CD4-positive, CD25-positive, alpha-beta regulatory T cell (primary cell): ENCODE measurements around the gene SNRNP35. TPM values are rescaled to one million over a fixed set of nuclear protein-coding genes. Genes with fewer than 3 reads are reported as not detected.

Source experiments
- ATAC-seq, 2 donors: fragments of 150-1000 bp; cut with Tn5 transposase; one replicate each; pipeline ENCODE4 v1.10.0; 2021; ENCODE audit warnings: low read depth in 2 of 2, moderate number of reproducible peaks in 2 of 2, moderate library complexity in 1 of 2
- DNase-seq, 3 donors: peaks; one replicate each; pipeline versions ENCODE4 v3.0.0 to v3.0.0-alpha.2; 2012 to 2022; ENCODE audit warnings: mixed read lengths in 1 of 3
- H3K27ac ChIP-seq: one replicate; pipeline ENCODE4 v1.7.0; 2013; ENCODE audit warnings: mild to moderate bottlenecking, low read length; ENCODE audit not compliant: insufficient read depth, poor library complexity, severe bottlenecking
- H3K27me3 ChIP-seq: one replicate; pipeline ENCODE4 v1.7.0; 2013; ENCODE audit warnings: low read length; ENCODE audit not compliant: control insufficient read depth, insufficient read depth
- H3K36me3 ChIP-seq: one replicate; pipeline ENCODE4 v1.7.0; 2013; ENCODE audit warnings: mild to moderate bottlenecking, low read length, moderate library complexity; ENCODE audit not compliant: control insufficient read depth, insufficient read depth
- H3K4me1 ChIP-seq: 2 replicates; pipeline ENCODE4 v1.7.0; 2013; ENCODE audit warnings: mild to moderate bottlenecking, low read length; ENCODE audit not compliant: insufficient read depth, control insufficient read depth, poor library complexity, severe bottlenecking
- H3K4me3 ChIP-seq: one replicate; pipeline ENCODE4 v1.7.0; 2013; ENCODE audit warnings: low read depth, mild to moderate bottlenecking, low read length, moderate library complexity
- H3K9me3 ChIP-seq, 2 experiments: 1 replicate in 1 of 2; 2 replicates in 1 of 2; pipeline ENCODE4 v1.7.0; 2013; ENCODE audit warnings: low read length in 2 of 2, mild to moderate bottlenecking in 1 of 2, moderate library complexity in 1 of 2; ENCODE audit not compliant: control insufficient read depth in 2 of 2
- H3K27ac Mint-ChIP-seq, 3 donors: one replicate each; pipeline ENCODE4 v1.8.0; 2020 to 2022; ENCODE audit warnings: mild to moderate bottlenecking in 3 of 3, mixed read lengths in 3 of 3, moderate library complexity in 2 of 3
- H3K27me3 Mint-ChIP-seq: one replicate; pipeline ENCODE4 v1.8.0; 2022; ENCODE audit warnings: mild to moderate bottlenecking, mixed read lengths
- H3K36me3 Mint-ChIP-seq: one replicate; pipeline ENCODE4 v1.8.0; 2020; ENCODE audit warnings: mixed read lengths
- H3K4me1 Mint-ChIP-seq, 4 donors: one replicate each; pipeline ENCODE4 v1.8.0; 2020 to 2022; ENCODE audit warnings: mixed read lengths in 4 of 4, mild to moderate bottlenecking in 1 of 4
- H3K4me3 Mint-ChIP-seq, 4 donors: one replicate each; pipeline ENCODE4 v1.8.0; 2020 to 2022; ENCODE audit warnings: mild to moderate bottlenecking in 4 of 4, mixed read lengths in 4 of 4, moderate library complexity in 3 of 4
- H3K9me3 Mint-ChIP-seq, 7 donors: one replicate each; pipeline ENCODE4 v1.8.0; 2020 to 2022; ENCODE audit warnings: mixed read lengths in 7 of 7, mild to moderate bottlenecking in 3 of 7, moderate library complexity in 2 of 7
- polyA plus RNA-seq, 4 donors: library from polyadenylated mRNA; unstranded; fragments of 300-500 nt; fragmentation: Illumina TruSeq; gene quantifications; one replicate each; pipeline ENCODE4 v1.2.3, GENCODE V29; 2021
- total RNA-seq: library from RNA; stranded (reverse); gene quantifications from one replicate; pipeline ENCODE4 v1.2.3, GENCODE V29; 2022

Gene SNRNP35
- total and polyA plus RNA-seq, 5 donors from 2014 or later = 43.5 to 54.4 (median 47.6) TPM

DNA sequence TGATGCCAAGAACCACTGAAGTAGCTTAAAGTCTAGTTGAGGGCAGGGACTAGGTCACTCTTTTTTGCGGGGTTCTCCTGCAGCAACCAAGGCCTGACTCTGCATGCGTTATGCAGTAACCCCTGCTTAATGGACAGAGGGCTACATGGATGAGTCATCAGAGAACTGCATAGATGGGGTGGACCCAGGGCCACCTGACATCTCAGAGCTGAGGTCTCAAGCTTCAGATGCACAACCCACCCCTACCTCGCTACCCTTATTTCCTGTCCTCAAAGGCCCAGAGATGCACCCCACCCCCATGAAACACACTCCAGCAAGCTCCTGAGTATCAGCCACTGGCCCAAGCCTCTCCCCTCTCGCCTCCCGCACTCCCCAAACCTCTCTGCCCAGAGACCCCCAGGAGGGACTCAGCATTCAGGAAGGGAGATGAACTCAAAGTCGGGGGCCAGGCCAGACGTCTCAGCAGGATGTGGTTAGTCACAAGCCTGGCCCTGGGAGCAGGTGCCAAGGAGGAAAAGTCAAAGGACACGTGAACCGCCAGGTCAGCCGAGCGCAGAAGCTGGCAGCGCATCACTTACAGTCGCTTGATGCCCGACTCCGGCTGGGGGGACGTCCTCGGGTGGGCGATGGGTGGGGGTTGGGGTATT is 25.8 kb downstream of the SNRNP35 start:
- no peak overlapping the region for H3K4me3 ChIP-seq
- H3K27ac Mint-ChIP-seq = peak overlapping the region in 2 of 3 donors; percentile 88 to 92
- no peaks in the 10 kb centered on the region for H3K36me3 Mint-ChIP-seq
- ATAC-seq (peak; percentile 49 to 57), DNase-seq (peak in 2 of 3 donors; percentile 10 to 45)
- H3K27me3 ChIP-seq = no peaks in the 10 kb centered on the region
- peak overlapping the region in 3 of 4 donors; percentile 47 to 72 (median 66) for H3K4me3 Mint-ChIP-seq
- no peaks in the 10 kb centered on the region for H3K9me3 ChIP-seq
- H3K9me3 Mint-ChIP-seq = no peaks in the 10 kb centered on the region
- H3K27ac ChIP-seq = no peak overlapping the region
- H3K4me1 Mint-ChIP-seq = peaks cover 9 to 46% (median 18%) of the 10 kb centered on the region in 4 donors
- H3K4me1 ChIP-seq = peaks cover 15% of the 10 kb centered on the region
- H3K36me3 ChIP-seq = no peaks in the 10 kb centered on the region
- H3K27me3 Mint-ChIP-seq = no peaks in the 10 kb centered on the region

GRCh38 chr12:123485756-123486155 is 27.8 kb downstream of the SNRNP35 start:
- no peaks in the 10 kb centered on the region for H3K9me3 Mint-ChIP-seq
- H3K36me3 ChIP-seq = no peaks in the 10 kb centered on the region
- no peaks in the 10 kb centered on the region for H3K36me3 Mint-ChIP-seq
- peaks cover 9 to 35% (median 14%) of the 10 kb centered on the region in 4 donors for H3K4me1 Mint-ChIP-seq
- no peak overlapping the region for H3K27ac ChIP-seq
- H3K4me1 ChIP-seq = peaks cover 15% of the 10 kb centered on the region
- H3K4me3 Mint-ChIP-seq = peak overlapping the region in 1 of 4 donors; percentile 38
- no peaks in the 10 kb centered on the region for H3K27me3 ChIP-seq
- DNase-seq = no peak
- no peaks in the 10 kb centered on the region for H3K9me3 ChIP-seq
- peak overlapping the region in 2 of 3 donors; percentile 60 to 78 for H3K27ac Mint-ChIP-seq
- no peak overlapping the region for H3K4me3 ChIP-seq
- ATAC-seq = no peak
- H3K27me3 Mint-ChIP-seq = no peaks in the 10 kb centered on the region

- H3K4me3 Mint-ChIP-seq = no peak overlapping the region
Observed at GRCh38 chr12:123487428-123487827, 29.5 kb downstream of the SNRNP35 start.

GRCh38 chr12:123488539-123489230 is 30.7 kb downstream of the SNRNP35 start:
- H3K27ac ChIP-seq = no peak overlapping the region
- ATAC-seq = no peak
- DNase-seq = no peak
- H3K4me1 ChIP-seq = peaks cover 12% of the 10 kb centered on the region
- no peaks in the 10 kb centered on the region for H3K9me3 ChIP-seq
- no peaks in the 10 kb centered on the region for H3K27me3 Mint-ChIP-seq
- peaks cover 9 to 21% (median 12%) of the 10 kb centered on the region in 4 donors for H3K4me1 Mint-ChIP-seq
- H3K4me3 ChIP-seq = no peak overlapping the region
- H3K4me3 Mint-ChIP-seq = no peak overlapping the region
- no peaks in the 10 kb centered on the region for H3K9me3 Mint-ChIP-seq
- no peaks in the 10 kb centered on the region for H3K27me3 ChIP-seq
- H3K36me3 Mint-ChIP-seq = peaks cover 5% of the 10 kb centered on the region
- peak overlapping the region in 1 of 3 donors; percentile 47 for H3K27ac Mint-ChIP-seq
- H3K36me3 ChIP-seq = no peaks in the 10 kb centered on the region

More at GRCh38 chr12:123487428-123487827, 29.5 kb downstream of the SNRNP35 start:
- Histone ChIP-seq H3K4me1 (peaks cover 15% of the 10 kb centered on the region), H3K4me3 (no peak overlapping the region), H3K27ac (no peak overlapping the region), H3K36me3 (no peaks in the 10 kb centered on the region), H3K9me3 (no peaks in the 10 kb centered on the region), H3K27me3 (no peaks in the 10 kb centered on the region)
- H3K9me3 Mint-ChIP-seq = no peaks in the 10 kb centered on the region
- H3K36me3 Mint-ChIP-seq = peaks cover 4% of the 10 kb centered on the region
- H3K27me3 Mint-ChIP-seq = no peaks in the 10 kb centered on the region
- H3K27ac Mint-ChIP-seq = peak overlapping the region in 2 of 3 donors; percentile 15 to 47
- ATAC-seq (no peak), DNase-seq (no peak)
- H3K4me1 Mint-ChIP-seq = peaks cover 9 to 30% (median 14%) of the 10 kb centered on the region in 4 donors

DNA sequence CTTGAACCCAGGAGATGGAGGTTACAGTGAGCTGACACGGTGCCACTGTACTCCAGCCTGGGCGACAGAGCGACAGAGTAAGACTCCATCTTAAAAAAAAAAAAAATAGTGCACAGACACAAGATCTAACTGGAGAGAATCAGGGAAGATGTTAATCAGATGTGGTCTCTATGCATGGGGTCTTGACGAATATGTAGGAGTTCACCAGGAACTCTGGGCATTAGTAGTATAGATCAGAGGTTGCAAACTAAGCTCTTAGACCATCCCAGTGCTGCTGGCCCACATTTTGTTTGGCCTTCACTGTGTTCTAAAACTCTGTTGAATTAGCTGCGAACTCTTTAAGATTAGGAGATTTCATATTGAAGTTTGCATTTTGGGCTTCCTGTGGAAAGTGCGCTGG is 31.6 kb downstream of the SNRNP35 start:
- no peak overlapping the region for H3K4me3 Mint-ChIP-seq
- no peaks in the 10 kb centered on the region for H3K27me3 ChIP-seq
- ATAC-seq = no peak
- peaks cover 2 to 12% (median 7%) of the 10 kb centered on the region in 4 donors for H3K4me1 Mint-ChIP-seq
- no peak overlapping the region for H3K4me3 ChIP-seq
- no peak for DNase-seq
- H3K9me3 ChIP-seq = no peaks in the 10 kb centered on the region
- H3K36me3 Mint-ChIP-seq = peaks cover 5% of the 10 kb centered on the region
- H3K27me3 Mint-ChIP-seq = no peaks in the 10 kb centered on the region
- no peaks in the 10 kb centered on the region for H3K36me3 ChIP-seq
- no peak overlapping the region for H3K27ac Mint-ChIP-seq
- H3K9me3 Mint-ChIP-seq = peaks cover 0 to 2% (median 0%) of the 10 kb centered on the region in 7 donors
- no peak overlapping the region for H3K27ac ChIP-seq
- peaks cover 3% of the 10 kb centered on the region for H3K4me1 ChIP-seq

GRCh38 chr12:123490089-123490488 is 32.1 kb downstream of the SNRNP35 start:
- H3K27me3 ChIP-seq = no peaks in the 10 kb centered on the region
- H3K36me3 ChIP-seq = no peaks in the 10 kb centered on the region
- peaks cover 0 to 7% (median 2%) of the 10 kb centered on the region in 4 donors for H3K4me1 Mint-ChIP-seq
- no peak overlapping the region for H3K27ac Mint-ChIP-seq
- DNase-seq = no peak
- no peak overlapping the region for H3K4me3 ChIP-seq
- peaks cover 0 to 2% (median 0%) of the 10 kb centered on the region in 7 donors for H3K9me3 Mint-ChIP-seq
- no peak overlapping the region for H3K27ac ChIP-seq
- H3K27me3 Mint-ChIP-seq = no peaks in the 10 kb centered on the region
- no peaks in the 10 kb centered on the region for H3K9me3 ChIP-seq
- no peak for ATAC-seq
- H3K4me1 ChIP-seq = no peaks in the 10 kb centered on the region
- H3K36me3 Mint-ChIP-seq = peaks cover 5% of the 10 kb centered on the region
- no peak overlapping the region for H3K4me3 Mint-ChIP-seq

DNA sequence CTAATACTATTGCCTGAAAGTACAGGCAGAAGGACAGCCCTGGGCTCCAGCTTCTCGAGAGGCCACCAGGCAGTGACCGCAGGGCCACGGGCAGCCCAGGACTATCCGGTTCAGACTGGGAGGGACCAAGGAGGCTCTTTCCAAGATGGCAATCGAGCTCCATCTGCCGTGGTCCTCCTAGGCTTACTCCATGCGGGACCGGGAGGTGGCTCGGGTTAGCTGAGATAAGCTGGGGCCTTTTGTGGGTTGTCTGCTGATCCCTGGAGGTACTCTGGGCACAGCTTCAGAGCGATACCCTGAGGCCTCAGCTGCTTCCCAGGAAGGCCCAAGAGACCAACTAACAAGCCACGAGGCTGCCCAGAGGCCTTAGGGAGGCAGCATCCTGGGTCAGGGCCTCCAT is 33.1 kb downstream of the SNRNP35 start:
- Histone ChIP-seq H3K27me3 (no peaks in the 10 kb centered on the region), H3K36me3 (no peaks in the 10 kb centered on the region), H3K4me1 (no peaks in the 10 kb centered on the region), H3K4me3 (no peak overlapping the region), H3K9me3 (no peaks in the 10 kb centered on the region), H3K27ac (no peak overlapping the region)
- Mint-ChIP-seq H3K36me3 (peaks cover 5% of the 10 kb centered on the region), H3K9me3 (peaks cover 0 to 2% (median 0%) of the 10 kb centered on the region in 7 donors), H3K27me3 (no peaks in the 10 kb centered on the region), H3K4me1 (peaks cover 0 to 3% (median 1%) of the 10 kb centered on the region in 4 donors), H3K4me3 (no peak overlapping the region), H3K27ac (no peak overlapping the region)
- ATAC-seq (no peak), DNase-seq (no peak)
